GM12878 (cell line): Measurements from ENCODE around the gene GK2.

Source experiments
- CEBPB ChIP-seq, 2 experiments: fragments of 150-350 bp in 1 of 2; IDR thresholded peaks; 2 replicates each; pipeline ENCODE4 v1.6.1; 2012 to 2014; ENCODE audit warnings: low read depth in 2 of 2, low read length in 2 of 2, borderline replicate concordance in 1 of 2, inconsistent platforms in 1 of 2
- POLR2A ChIP-seq: IDR thresholded peaks from 2 replicates; pipeline ENCODE4 v1.6.1; 2011; ENCODE audit warnings: low read depth, mild to moderate bottlenecking, low read length
- SMARCA5 ChIP-seq: fragments of 450-650 bp; IDR thresholded peaks from 2 replicates; pipeline ENCODE4 v1.6.1; 2017; ENCODE audit warnings: mild to moderate bottlenecking
- TF ChIP-seq, protein P1 (sequence below): IDR thresholded peaks from 2 replicates; pipeline ENCODE4 v1.6.1; 2011; ENCODE audit warnings: borderline replicate concordance, low read depth, mild to moderate bottlenecking, moderate library complexity, mixed read lengths, low read length; ENCODE audit not compliant: insufficient read depth; ENCODE audit errors: extremely low read length
- TF ChIP-seq, protein P2 (sequence below): fragments of 450-650 bp; IDR thresholded peaks from 2 replicates; pipeline ENCODE4 v1.6.1; 2018; ENCODE audit warnings: mild to moderate bottlenecking, low read depth, moderate library complexity; ENCODE audit not compliant: partially characterized antibody

DNA sequence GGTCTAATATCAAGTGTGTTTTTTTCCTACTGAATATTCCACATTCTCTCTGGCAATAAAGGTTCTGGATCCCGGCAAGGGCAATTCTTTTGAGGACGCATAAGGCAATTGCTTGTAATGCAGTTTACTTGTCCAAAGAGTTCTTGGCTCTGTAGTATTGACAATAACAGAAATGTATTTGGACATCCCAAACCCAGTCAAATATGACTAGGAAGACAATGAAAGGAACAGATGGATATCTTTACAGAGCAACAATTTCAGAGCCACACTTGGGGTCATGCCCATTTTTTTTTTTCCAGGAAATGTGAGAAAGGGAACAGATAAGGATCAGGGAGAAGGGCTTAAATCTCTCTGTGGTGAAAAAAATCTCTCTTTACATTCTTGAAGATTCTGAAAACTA is 12.2 kb downstream of the GK2 start:
- TF ChIP-seq SMARCA5, result no peak
- TF ChIP-seq CEBPB (IDR thresholded peaks at IDR 0.05; ENCODE audit: borderline replicate concordance in 1 of 2, low read depth in 2 of 2, low read length in 2 of 2), result no peak
- TF ChIP-seq POLR2A, result no peak
- TF ChIP-seq, protein P1, sequence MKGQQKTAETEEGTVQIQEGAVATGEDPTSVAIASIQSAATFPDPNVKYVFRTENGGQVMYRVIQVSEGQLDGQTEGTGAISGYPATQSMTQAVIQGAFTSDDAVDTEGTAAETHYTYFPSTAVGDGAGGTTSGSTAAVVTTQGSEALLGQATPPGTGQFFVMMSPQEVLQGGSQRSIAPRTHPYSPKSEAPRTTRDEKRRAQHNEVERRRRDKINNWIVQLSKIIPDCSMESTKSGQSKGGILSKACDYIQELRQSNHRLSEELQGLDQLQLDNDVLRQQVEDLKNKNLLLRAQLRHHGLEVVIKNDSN, result no peak
- TF ChIP-seq, protein P2, sequence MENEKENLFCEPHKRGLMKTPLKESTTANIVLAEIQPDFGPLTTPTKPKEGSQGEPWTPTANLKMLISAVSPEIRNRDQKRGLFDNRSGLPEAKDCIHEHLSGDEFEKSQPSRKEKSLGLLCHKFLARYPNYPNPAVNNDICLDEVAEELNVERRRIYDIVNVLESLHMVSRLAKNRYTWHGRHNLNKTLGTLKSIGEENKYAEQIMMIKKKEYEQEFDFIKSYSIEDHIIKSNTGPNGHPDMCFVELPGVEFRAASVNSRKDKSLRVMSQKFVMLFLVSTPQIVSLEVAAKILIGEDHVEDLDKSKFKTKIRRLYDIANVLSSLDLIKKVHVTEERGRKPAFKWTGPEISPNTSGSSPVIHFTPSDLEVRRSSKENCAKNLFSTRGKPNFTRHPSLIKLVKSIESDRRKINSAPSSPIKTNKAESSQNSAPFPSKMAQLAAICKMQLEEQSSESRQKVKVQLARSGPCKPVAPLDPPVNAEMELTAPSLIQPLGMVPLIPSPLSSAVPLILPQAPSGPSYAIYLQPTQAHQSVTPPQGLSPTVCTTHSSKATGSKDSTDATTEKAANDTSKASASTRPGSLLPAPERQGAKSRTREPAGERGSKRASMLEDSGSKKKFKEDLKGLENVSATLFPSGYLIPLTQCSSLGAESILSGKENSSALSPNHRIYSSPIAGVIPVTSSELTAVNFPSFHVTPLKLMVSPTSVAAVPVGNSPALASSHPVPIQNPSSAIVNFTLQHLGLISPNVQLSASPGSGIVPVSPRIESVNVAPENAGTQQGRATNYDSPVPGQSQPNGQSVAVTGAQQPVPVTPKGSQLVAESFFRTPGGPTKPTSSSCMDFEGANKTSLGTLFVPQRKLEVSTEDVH, result no peak
